Measurements from ENCODE around the gene RBM19. TPM values are rescaled to one million over a fixed set of nuclear protein-coding genes. Genes with fewer than 3 reads are reported as not detected.
A peak's percentile ranks its signal among the peaks of the same experiment; 100 is the strongest.

RBM19 gene
- total RNA-seq, 1 experiment from 2014 or later, result 26.3 TPM

- no peak for DNase-seq (ENCODE audit: low read depth)
These were observed 78.2 kb downstream of the RBM19 start for GRCh38 chr12:113887906-113888305.

GRCh38 chr12:113886721-113887120 lies 79.4 kb downstream of the RBM19 start:
- DNase-seq (ENCODE audit: low read depth), result no peak

GRCh38 chr12:113884392-113884791 lies 81.7 kb downstream of the RBM19 start:
- DNase-seq (ENCODE audit: low read depth), result no peak

GRCh38 chr12:113882690-113883089 lies 83.4 kb downstream of the RBM19 start:
- no peak for DNase-seq (ENCODE audit: low read depth)

- DNase-seq (ENCODE audit: low read depth), result no peak
These were observed 84.8 kb downstream of the RBM19 start for GRCh38 chr12:113880988-113881962.

GRCh38 chr12:113880326-113880725 lies 85.8 kb downstream of the RBM19 start:
- no peak for DNase-seq (ENCODE audit: low read depth)

- DNase-seq (ENCODE audit: low read depth), result no peak
These were observed 86.5 kb downstream of the RBM19 start for GRCh38 chr12:113879658-113880057.

- no peak for DNase-seq (ENCODE audit: low read depth)
These were observed 88.5 kb downstream of the RBM19 start for GRCh38 chr12:113877607-113878006.

- no peak for DNase-seq (ENCODE audit: low read depth)
These were observed 90.0 kb downstream of the RBM19 start for GRCh38 chr12:113876160-113876559.

GRCh38 chr12:113875691-113876090 lies 90.4 kb downstream of the RBM19 start:
- no peak for DNase-seq (ENCODE audit: low read depth)

GRCh38 chr12:113874999-113875561 lies 91.0 kb downstream of the RBM19 start:
- peak; percentile 64 for DNase-seq (ENCODE audit: low read depth)

GRCh38 chr12:113874326-113874725 lies 91.8 kb downstream of the RBM19 start:
- no peak for DNase-seq (ENCODE audit: low read depth)

- no peak for DNase-seq (ENCODE audit: low read depth)
These were observed 92.4 kb downstream of the RBM19 start for GRCh38 chr12:113873740-113874139.

GRCh38 chr12:113870890-113871289 lies 95.2 kb downstream of the RBM19 start:
- DNase-seq (ENCODE audit: low read depth), result no peak

- no peak for DNase-seq (ENCODE audit: low read depth)
These were observed 96.1 kb downstream of the RBM19 start for GRCh38 chr12:113870035-113870434.

GRCh38 chr12:113868365-113868764 lies 97.8 kb downstream of the RBM19 start:
- DNase-seq (ENCODE audit: low read depth), result no peak

GRCh38 chr12:113867258-113867657 lies 98.9 kb downstream of the RBM19 start:
- DNase-seq (ENCODE audit: low read depth), result no peak

GRCh38 chr12:113866496-113866895 lies 99.6 kb downstream of the RBM19 start:
- DNase-seq (ENCODE audit: low read depth), result no peak

GRCh38 chr12:113863455-113863845 lies 102.7 kb downstream of the RBM19 start:
- DNase-seq (ENCODE audit: low read depth), result no peak

GRCh38 chr12:113862590-113863454 lies 103.3 kb downstream of the RBM19 start:
- peak; percentile 96 for DNase-seq (ENCODE audit: low read depth)

GRCh38 chr12:113861708-113862312 lies 104.3 kb downstream of the RBM19 start:
- no peak for DNase-seq (ENCODE audit: low read depth)

- peak; percentile 85 for DNase-seq (ENCODE audit: low read depth)
These were observed 105.2 kb downstream of the RBM19 start for GRCh38 chr12:113860950-113861349.

All from LHCN-M2 (cell line).